Measurements from ENCODE around the gene SMAD7.

The SMAD7 gene

DNA sequence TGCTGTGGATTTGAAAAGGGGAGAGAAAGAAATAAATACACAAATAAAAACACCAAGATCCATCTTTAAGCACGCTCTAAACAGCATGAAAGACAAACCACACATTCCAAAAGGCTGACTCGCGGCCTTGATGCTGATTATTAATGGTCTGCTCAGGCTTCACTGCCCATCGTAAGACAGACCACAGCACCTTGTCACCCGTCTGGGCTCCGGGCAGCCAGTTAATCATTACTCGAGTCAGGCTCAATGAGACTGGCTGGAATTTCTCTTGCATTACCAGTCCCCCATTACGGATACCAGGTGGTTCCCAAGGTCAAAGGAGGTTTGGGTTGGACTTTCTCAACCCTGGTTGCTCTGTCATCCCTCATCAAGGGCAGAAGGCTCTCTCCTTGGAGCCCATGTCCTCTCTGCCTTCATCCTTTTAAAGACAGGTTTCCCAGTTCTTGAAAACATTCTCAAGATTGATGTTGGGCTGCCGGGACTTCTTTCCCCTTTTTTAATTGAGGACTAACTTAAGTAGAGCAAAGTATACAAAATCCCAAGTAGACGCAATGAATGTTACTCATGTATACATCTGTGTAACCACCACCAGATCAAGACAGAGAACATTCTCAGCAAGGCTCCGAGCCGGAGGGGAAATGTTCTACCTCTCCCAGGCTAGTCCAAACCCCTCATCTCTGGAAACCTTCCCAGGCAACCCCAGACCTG lies 8.1 kb downstream of the SMAD7 start:
- ChIA-PET CTCF (interaction anchor here (1.1 kb wide), 1 partner anchor 115 kb away, joined by 5 read pairs; no protein-coding TSS in a partner anchor), POLR2A (interaction anchor here (1.2 to 2.0 kb wide), 2 partner anchors 10 to 19 kb away, joined by 4 to 5 read pairs; no protein-coding TSS in a partner anchor)
- DNase-seq (ENCODE audit: extremely low spot score), result no peak
- TF ChIP-seq ELF4 (IDR thresholded peaks at IDR 0.05), result no peak
- TF ChIP-seq, protein P1, sequence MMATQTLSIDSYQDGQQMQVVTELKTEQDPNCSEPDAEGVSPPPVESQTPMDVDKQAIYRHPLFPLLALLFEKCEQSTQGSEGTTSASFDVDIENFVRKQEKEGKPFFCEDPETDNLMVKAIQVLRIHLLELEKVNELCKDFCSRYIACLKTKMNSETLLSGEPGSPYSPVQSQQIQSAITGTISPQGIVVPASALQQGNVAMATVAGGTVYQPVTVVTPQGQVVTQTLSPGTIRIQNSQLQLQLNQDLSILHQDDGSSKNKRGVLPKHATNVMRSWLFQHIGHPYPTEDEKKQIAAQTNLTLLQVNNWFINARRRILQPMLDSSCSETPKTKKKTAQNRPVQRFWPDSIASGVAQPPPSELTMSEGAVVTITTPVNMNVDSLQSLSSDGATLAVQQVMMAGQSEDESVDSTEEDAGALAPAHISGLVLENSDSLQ (IDR thresholded peaks at IDR 0.05), result 0 out of 2 replicates have a peak, but pooled peaks have one; percentile 3

DNA sequence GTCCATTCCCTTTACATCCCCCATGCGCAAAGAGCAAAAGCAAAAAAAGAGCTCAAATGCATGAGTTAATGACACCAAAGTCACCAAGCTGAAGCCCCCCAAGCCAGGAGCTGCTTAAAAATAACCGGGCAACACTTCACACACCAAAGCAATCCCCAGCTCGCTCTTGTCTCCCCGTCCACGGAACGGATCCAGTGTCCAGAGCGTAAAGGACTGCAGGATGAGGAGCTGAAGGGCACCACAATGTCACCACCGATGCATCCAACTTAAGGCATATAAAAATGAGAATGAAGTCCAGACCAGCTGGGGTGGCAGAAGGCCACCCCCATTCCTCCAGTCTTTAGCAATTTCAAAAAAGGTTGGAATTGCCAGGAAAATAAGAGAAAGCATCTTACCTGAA lies 8.7 kb downstream of the SMAD7 start:
- POLR2A ChIA-PET, result interaction anchor here (1.2 to 2.0 kb wide), 2 partner anchors 10 to 18 kb away, joined by 4 to 5 read pairs; no protein-coding TSS in a partner anchor
- TF ChIP-seq, protein P1 (IDR thresholded peaks at IDR 0.05), result no peak
- TF ChIP-seq LEF1 (IDR thresholded peaks at IDR 0.05; ENCODE audit: borderline replicate concordance) (no peak), L3MBTL2 (conservative IDR thresholded peaks at IDR 0.05) (no peak), TARDBP (IDR thresholded peaks at IDR 0.05) (no peak), BHLHE40 (IDR thresholded peaks at IDR 0.05; ENCODE audit: borderline replicate concordance) (no peak), NFRKB (IDR thresholded peaks at IDR 0.05) (no peak), ZNF384 (IDR thresholded peaks at IDR 0.05) (no peak), FOXK2 (IDR thresholded peaks at IDR 0.05) (no peak), SP1 (IDR thresholded peaks at IDR 0.05) (no peak), FOXM1 (IDR thresholded peaks at IDR 0.05; ENCODE audit: borderline replicate concordance) (no peak), HDGF (IDR thresholded peaks at IDR 0.05; ENCODE audit: borderline replicate concordance) (no peak), CTBP1 (IDR thresholded peaks at IDR 0.05; ENCODE audit: borderline replicate concordance) (no peak), ELF4 (IDR thresholded peaks at IDR 0.05) (no peak), FOXA1 (IDR thresholded peaks at IDR 0.05) (no peak), ARNT (IDR thresholded peaks at IDR 0.05) (no peak), SUZ12 (IDR thresholded peaks at IDR 0.05) (no peak)
- no peak for DNase-seq (ENCODE audit: extremely low spot score)
- CTCF ChIA-PET, result interaction anchor here (1.1 kb wide), 2 partner anchors 55 to 114 kb away, joined by 4 to 5 read pairs; no protein-coding TSS in a partner anchor

DNA sequence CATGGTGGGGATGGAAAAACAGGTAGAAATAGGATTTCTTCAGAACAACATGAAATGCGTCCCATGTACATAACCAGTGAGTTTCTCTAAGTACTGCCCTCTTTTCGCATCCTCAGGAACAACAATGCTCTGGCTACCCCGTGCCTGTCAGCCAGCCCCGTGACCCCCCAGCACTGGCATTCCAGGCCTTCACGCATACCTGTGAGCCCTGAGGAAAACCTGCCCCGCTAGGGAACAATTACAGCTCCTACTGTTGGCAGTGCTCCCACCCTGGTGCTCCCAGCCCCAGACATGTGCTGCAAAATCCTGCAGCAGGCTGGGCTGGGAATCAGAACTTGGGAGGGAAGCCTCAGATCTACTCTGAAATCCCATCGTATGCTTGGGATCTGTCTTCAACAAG lies 9.1 kb downstream of the SMAD7 start:
- ChIA-PET CTCF (interaction anchor here (1.1 kb wide), 2 partner anchors 56 to 113 kb away, joined by 4 to 5 read pairs; no protein-coding TSS in a partner anchor), POLR2A (interaction anchor here (0.9 to 2.0 kb wide), 4 partner anchors 9 to 20 kb away, joined by 3 to 5 read pairs (median 4); no protein-coding TSS in a partner anchor)
- TF ChIP-seq TARDBP (IDR thresholded peaks at IDR 0.05), result no peak
- TF ChIP-seq, protein P1 (IDR thresholded peaks at IDR 0.05), result no peak
- DNase-seq (ENCODE audit: extremely low spot score), result no peak

DNA sequence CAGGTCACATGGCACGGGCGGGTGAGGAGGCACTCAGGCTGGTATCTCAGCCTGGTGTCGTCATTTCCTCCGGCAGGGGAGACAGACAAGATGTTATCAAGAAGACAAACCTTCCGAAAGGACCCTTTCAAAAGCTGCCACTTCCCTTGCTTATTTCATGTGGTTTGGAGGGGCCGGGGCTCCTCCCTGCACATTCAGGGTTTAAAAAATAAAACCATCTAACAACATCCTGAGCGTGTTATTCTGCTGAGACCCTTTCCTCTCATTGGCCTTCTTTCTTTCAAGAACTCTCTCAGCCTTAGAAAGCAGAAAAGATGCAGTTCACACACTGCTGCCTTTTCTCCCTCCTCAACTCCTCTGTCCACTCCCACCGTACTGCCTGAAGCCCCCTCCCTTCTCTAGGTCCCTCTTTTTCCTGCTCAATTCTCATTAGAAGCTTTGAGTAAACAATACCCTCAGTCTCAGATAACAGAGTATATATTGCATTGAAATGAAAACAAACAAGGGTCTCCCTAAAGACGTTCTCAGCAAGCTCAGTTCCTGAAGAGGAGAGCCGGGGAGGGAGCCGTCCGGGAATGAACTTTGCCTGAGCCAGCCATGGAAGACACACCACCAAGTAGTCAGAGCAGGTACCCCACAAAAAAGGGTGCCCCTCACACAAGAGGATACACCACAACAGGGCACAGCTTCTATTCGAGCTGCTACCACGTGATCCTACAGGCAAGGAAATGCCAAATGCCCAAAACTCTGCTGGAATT lies 9.7 kb downstream of the SMAD7 start:
- TF ChIP-seq FOXK2 (IDR thresholded peaks at IDR 0.05) (no peak), ELF4 (IDR thresholded peaks at IDR 0.05) (no peak)
- DNase-seq (ENCODE audit: extremely low spot score), result no peak
- POLR2A ChIA-PET, result interaction anchor here (0.5 to 2.0 kb wide), 5 partner anchors 9 to 19 kb away, joined by 3 to 5 read pairs (median 4); no protein-coding TSS in a partner anchor
- CTCF ChIA-PET, result interaction anchor here (0.6 to 1.1 kb wide), 3 partner anchors 56 to 274 kb away, joined by 3 to 6 read pairs (median 4); no protein-coding TSS in a partner anchor

DNA sequence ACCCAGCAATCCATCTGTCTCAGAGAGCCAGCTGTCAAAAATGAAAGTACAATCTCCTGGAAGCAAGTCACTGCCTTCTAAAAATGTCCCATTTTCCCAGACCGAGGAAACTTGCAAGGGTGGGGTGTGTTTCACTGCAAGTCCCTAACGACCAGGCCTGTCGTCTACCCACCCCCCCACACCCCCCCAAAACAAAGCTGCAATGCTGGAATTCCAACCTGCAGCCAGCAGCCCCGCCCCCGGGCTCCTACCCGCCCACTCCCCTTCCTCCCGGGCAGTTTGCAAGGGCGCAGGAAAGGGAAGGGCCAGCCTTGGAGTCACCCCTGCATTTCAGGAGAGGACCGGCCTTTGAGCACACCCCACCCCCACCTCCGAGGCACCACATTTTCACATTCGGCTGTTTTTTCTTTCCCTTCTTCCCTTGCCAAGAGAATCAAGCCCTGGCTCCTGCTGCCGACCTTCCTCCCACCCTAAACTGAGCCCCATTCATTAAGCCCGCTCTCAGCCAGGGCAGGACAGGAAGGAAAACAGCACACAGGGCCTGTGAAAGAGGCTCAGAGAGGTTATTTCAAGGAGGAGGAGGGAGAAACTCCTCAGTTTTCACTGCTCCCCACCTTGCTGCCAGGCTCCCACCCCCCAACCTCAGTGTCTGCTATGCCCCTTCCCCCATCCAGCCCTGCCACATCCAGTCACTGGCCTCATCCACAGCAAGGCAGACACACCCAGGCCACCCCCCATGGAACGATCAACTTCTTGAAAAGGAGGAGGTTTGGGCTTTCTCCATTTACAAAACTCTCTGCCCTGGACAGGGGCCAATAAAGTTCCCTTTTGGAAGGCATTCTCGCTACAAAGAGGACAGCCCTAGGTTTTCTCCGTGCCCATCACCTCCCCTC lies 11.3 kb downstream of the SMAD7 start:
- TF ChIP-seq HDGF (IDR thresholded peaks at IDR 0.05; ENCODE audit: borderline replicate concordance), result no peak
- no peak for TF ChIP-seq ELF4 (IDR thresholded peaks at IDR 0.05)
- TF ChIP-seq TARDBP (IDR thresholded peaks at IDR 0.05), result no peak
- no peak for TF ChIP-seq ZNF384 (IDR thresholded peaks at IDR 0.05)
- TF ChIP-seq LEF1 (IDR thresholded peaks at IDR 0.05; ENCODE audit: borderline replicate concordance), result no peak
- no peak for TF ChIP-seq CTBP1 (IDR thresholded peaks at IDR 0.05; ENCODE audit: borderline replicate concordance)
- TF ChIP-seq FOXK2 (IDR thresholded peaks at IDR 0.05), result no peak
- TF ChIP-seq L3MBTL2 (conservative IDR thresholded peaks at IDR 0.05), result no peak
- no peak for TF ChIP-seq FOXM1 (IDR thresholded peaks at IDR 0.05; ENCODE audit: borderline replicate concordance)
- no peak for TF ChIP-seq FOXA1 (IDR thresholded peaks at IDR 0.05)
- TF ChIP-seq NFRKB (IDR thresholded peaks at IDR 0.05), result no peak
- no peak for TF ChIP-seq SUZ12 (IDR thresholded peaks at IDR 0.05)
- TF ChIP-seq ARNT (IDR thresholded peaks at IDR 0.05), result no peak
- no peak for TF ChIP-seq SP1 (IDR thresholded peaks at IDR 0.05)
- TF ChIP-seq BHLHE40 (IDR thresholded peaks at IDR 0.05; ENCODE audit: borderline replicate concordance), result no peak
- TF ChIP-seq, protein P1 (IDR thresholded peaks at IDR 0.05), result no peak
- no peak for DNase-seq (ENCODE audit: extremely low spot score)
- ChIA-PET POLR2A (no interaction called here), CTCF (no interaction called here)
